HG03196 (cell line): ENCODE results near the gene NACA2.
"Not testable (repeated sequence)": the region's sequence is repeated elsewhere in the genome, so short reads cannot be mapped to it uniquely, and the experiment has no call there.

Source experiments
- ATAC-seq: cut with Tn5 transposase; IDR thresholded peaks from one replicate; pipeline ENCODE4 v1.9.1; 2021; ENCODE audit not compliant: unreplicated experiment

Gene NACA2

GRCh38 chr17:61579347-61579746 is 11.7 kb downstream of the NACA2 start:
- no peak for ATAC-seq

- ATAC-seq = no peak
These were observed 12.4 kb downstream of the NACA2 start for GRCh38 chr17:61578645-61579044.

- ATAC-seq = no peak
These were observed 15.0 kb downstream of the NACA2 start for GRCh38 chr17:61575983-61576382.

GRCh38 chr17:61575352-61575975 is 15.6 kb downstream of the NACA2 start:
- ATAC-seq = no peak

- ATAC-seq = no peak
These were observed 16.3 kb downstream of the NACA2 start for GRCh38 chr17:61574542-61575351.

GRCh38 chr17:61572547-61572946 is 18.5 kb downstream of the NACA2 start:
- not testable (repeated sequence) for ATAC-seq

GRCh38 chr17:61571624-61572023 is 19.4 kb downstream of the NACA2 start:
- no peak for ATAC-seq

GRCh38 chr17:61570118-61570517 is 20.9 kb downstream of the NACA2 start:
- no peak for ATAC-seq

- not testable (repeated sequence) for ATAC-seq
These were observed 21.5 kb downstream of the NACA2 start for GRCh38 chr17:61569525-61569924.

GRCh38 chr17:61568219-61569072 is 22.6 kb downstream of the NACA2 start:
- ATAC-seq = no peak

- no peak for ATAC-seq
These were observed 23.8 kb downstream of the NACA2 start for GRCh38 chr17:61567045-61567802.

GRCh38 chr17:61566448-61566847 is 24.6 kb downstream of the NACA2 start:
- not testable (repeated sequence) for ATAC-seq

- not testable (repeated sequence) for ATAC-seq
These were observed 25.2 kb downstream of the NACA2 start for GRCh38 chr17:61565850-61566249.

- ATAC-seq = no peak
These were observed 25.8 kb downstream of the NACA2 start for GRCh38 chr17:61565213-61565612.

GRCh38 chr17:61562287-61562686 is 28.7 kb downstream of the NACA2 start:
- ATAC-seq = no peak

GRCh38 chr17:61561354-61561753 is 29.7 kb downstream of the NACA2 start:
- ATAC-seq = no peak

GRCh38 chr17:61560071-61560470 is 30.9 kb downstream of the NACA2 start:
- no peak for ATAC-seq

- no peak for ATAC-seq
These were observed 34.5 kb downstream of the NACA2 start for GRCh38 chr17:61556224-61557188.

- ATAC-seq = no peak
These were observed 35.9 kb downstream of the NACA2 start for GRCh38 chr17:61555127-61555566.

GRCh38 chr17:61554209-61554608 is 36.8 kb downstream of the NACA2 start:
- no peak for ATAC-seq
